Mucosa of stomach (tissue), 1 donor: Measurements from ENCODE around the gene RPL13.
A peak's percentile ranks its signal among the peaks of the same experiment; 100 is the strongest.
"Not testable (repeated sequence)": the region's sequence is repeated elsewhere in the genome, so short reads cannot be mapped to it uniquely, and the experiment has no call there.

Experiments
- H3K27me3 ChIP-seq: one replicate; pipeline ENCODE4 v1.7.0; 2013; ENCODE audit warnings: mild to moderate bottlenecking, low read length; ENCODE audit not compliant: control insufficient read depth, insufficient read depth
- H3K36me3 ChIP-seq: one replicate; pipeline ENCODE4 v1.7.0; 2013; ENCODE audit warnings: low read length; ENCODE audit not compliant: control insufficient read depth, insufficient read depth
- H3K4me1 ChIP-seq: one replicate; pipeline ENCODE4 v1.7.0; 2013; ENCODE audit warnings: mild to moderate bottlenecking, low read length; ENCODE audit not compliant: control insufficient read depth, insufficient read depth
- H3K4me3 ChIP-seq: one replicate; pipeline ENCODE4 v1.7.0; 2013; ENCODE audit warnings: low read length
- H3K9ac ChIP-seq: one replicate; pipeline ENCODE4 v1.7.0; 2013; ENCODE audit warnings: mild to moderate bottlenecking, low read length, moderate library complexity
- H3K9me3 ChIP-seq: one replicate; pipeline ENCODE4 v1.7.0; 2013; ENCODE audit warnings: mild to moderate bottlenecking, low read length, moderate library complexity; ENCODE audit not compliant: control insufficient read depth
- donor health status: Pancreatic carcinoma.

RPL13 gene

GRCh38 chr16:89567656-89568594 is 7.4 kb downstream of the RPL13 start:
- H3K9me3 ChIP-seq = no peaks in the 10 kb centered on the region
- H3K4me3 ChIP-seq = no peak overlapping the region
- H3K9ac ChIP-seq = no peak overlapping the region
- peaks cover 27% of the 10 kb centered on the region for H3K27me3 ChIP-seq
- H3K36me3 ChIP-seq = peaks cover 14% of the 10 kb centered on the region
- peaks cover 34% of the 10 kb centered on the region for H3K4me1 ChIP-seq

GRCh38 chr16:89569506-89570341 is 9.2 kb downstream of the RPL13 start:
- Histone ChIP-seq H3K27me3 (peaks cover 39% of the 10 kb centered on the region), H3K4me3 (no peak overlapping the region), H3K36me3 (no peaks in the 10 kb centered on the region)

GRCh38 chr16:89570342-89570923 is 10.0 kb downstream of the RPL13 start:
- Histone ChIP-seq H3K4me1 (peaks cover 28% of the 10 kb centered on the region), H3K27me3 (peaks cover 46% of the 10 kb centered on the region), H3K36me3 (no peaks in the 10 kb centered on the region), H3K9me3 (no peaks in the 10 kb centered on the region), H3K9ac (no peak overlapping the region), H3K4me3 (no peak overlapping the region)

More at GRCh38 chr16:89569506-89570341, 9.2 kb downstream of the RPL13 start:
- Histone ChIP-seq H3K4me1 (peaks cover 29% of the 10 kb centered on the region), H3K9ac (no peak overlapping the region), H3K9me3 (no peaks in the 10 kb centered on the region)

GRCh38 chr16:89570983-89571598 is 10.6 kb downstream of the RPL13 start:
- not testable (repeated sequence) for H3K4me3 ChIP-seq, H3K9ac ChIP-seq, H3K9me3 ChIP-seq, H3K36me3 ChIP-seq
- Histone ChIP-seq H3K27me3 (peaks cover 50% of the 10 kb centered on the region), H3K4me1 (peaks cover 25% of the 10 kb centered on the region)

GRCh38 chr16:89571636-89572035 is 11.2 kb downstream of the RPL13 start:
- H3K36me3 ChIP-seq = no peaks in the 10 kb centered on the region
- H3K9ac ChIP-seq = no peak overlapping the region
- peaks cover 25% of the 10 kb centered on the region for H3K4me1 ChIP-seq
- no peak overlapping the region for H3K4me3 ChIP-seq
- no peaks in the 10 kb centered on the region for H3K9me3 ChIP-seq
- H3K27me3 ChIP-seq = peaks cover 53% of the 10 kb centered on the region

- H3K27me3 ChIP-seq = peaks cover 53% of the 10 kb centered on the region
- H3K9ac ChIP-seq = no peak overlapping the region
- no peak overlapping the region for H3K4me3 ChIP-seq
- H3K36me3 ChIP-seq = no peaks in the 10 kb centered on the region
- no peaks in the 10 kb centered on the region for H3K9me3 ChIP-seq
- H3K4me1 ChIP-seq = peaks cover 25% of the 10 kb centered on the region
These were observed 11.6 kb downstream of the RPL13 start for GRCh38 chr16:89572073-89572484.

GRCh38 chr16:89572485-89573205 is 12.2 kb downstream of the RPL13 start:
- Histone ChIP-seq H3K36me3 (no peaks in the 10 kb centered on the region), H3K27me3 (peaks cover 53% of the 10 kb centered on the region), H3K4me1 (peaks cover 25% of the 10 kb centered on the region), H3K9me3 (no peaks in the 10 kb centered on the region), H3K4me3 (no peak overlapping the region), H3K9ac (no peak overlapping the region)

- no peaks in the 10 kb centered on the region for H3K9me3 ChIP-seq
- no peaks in the 10 kb centered on the region for H3K36me3 ChIP-seq
- no peak overlapping the region for H3K4me3 ChIP-seq
- peaks cover 25% of the 10 kb centered on the region for H3K4me1 ChIP-seq
- H3K9ac ChIP-seq = peak overlapping the region; percentile 29
- peaks cover 50% of the 10 kb centered on the region for H3K27me3 ChIP-seq
These were observed 13.6 kb downstream of the RPL13 start for GRCh38 chr16:89573826-89574680.

GRCh38 chr16:89574681-89575246 is 14.3 kb downstream of the RPL13 start:
- H3K36me3 ChIP-seq = no peaks in the 10 kb centered on the region
- no peak overlapping the region for H3K4me3 ChIP-seq
- H3K27me3 ChIP-seq = peaks cover 44% of the 10 kb centered on the region
- no peaks in the 10 kb centered on the region for H3K9me3 ChIP-seq
- H3K4me1 ChIP-seq = peaks cover 25% of the 10 kb centered on the region
- peak overlapping the region; percentile 29 for H3K9ac ChIP-seq
